Activated CD8-positive, alpha-beta T cell treated with anti-CD3 and anti-CD28 coated beads, Interleukin-2, amount 10 ng/mL, durations not matched to agents 7 days and 5 days (primary cell): ENCODE measurements around the gene ABCA1. TPM values are rescaled to one million over a fixed set of nuclear protein-coding genes. Genes with fewer than 3 reads are reported as not detected.

ENCODE experiments used
- ATAC-seq: fragments of 150-1000 bp; cut with Tn5 transposase; one replicate; pipeline ENCODE4 v1.10.0; 2021; ENCODE audit warnings: moderate library complexity
- CTCF ChIA-PET: fragments of 350-600 bp; sonication (Branson Sonifier 250); formaldehyde crosslinking; loops from one replicate; lab custom pipeline; 2021; ENCODE audit warnings: antibody characterized with exemption; lab: Charles Lee
- POLR2A ChIA-PET: fragments of 350-600 bp; sonication (Branson Sonifier 250); formaldehyde crosslinking; loops from one replicate; lab custom pipeline; 2021; ENCODE audit warnings: antibody characterized with exemption; lab: Charles Lee
- DNase-seq: peaks from one replicate; pipeline ENCODE4 v3.0.0-alpha.2; 2020
- H3K27ac Mint-ChIP-seq: one replicate; pipeline ENCODE4 v1.8.0; 2021; ENCODE audit warnings: mild to moderate bottlenecking, mixed read lengths
- H3K27me3 Mint-ChIP-seq: one replicate; pipeline ENCODE4 v1.8.0; 2021; ENCODE audit warnings: low read depth, mixed read lengths
- H3K36me3 Mint-ChIP-seq: one replicate; pipeline ENCODE4 v1.8.0; 2021; ENCODE audit warnings: low read depth, mixed read lengths
- H3K4me1 Mint-ChIP-seq: one replicate; pipeline ENCODE4 v1.8.0; 2021; ENCODE audit warnings: low read depth, mixed read lengths
- H3K4me3 Mint-ChIP-seq: one replicate; pipeline ENCODE4 v1.8.0; 2021; ENCODE audit warnings: mild to moderate bottlenecking, mixed read lengths
- H3K9me3 Mint-ChIP-seq: one replicate; pipeline ENCODE4 v1.8.0; 2022; ENCODE audit warnings: mixed read lengths; ENCODE audit not compliant: insufficient read depth
- total RNA-seq, 2 experiments: library from RNA; stranded (reverse); gene quantifications; one replicate each; pipeline ENCODE4 v1.2.3, GENCODE V29; 2021

ABCA1 gene
- total RNA-seq, 2 experiments from 2014 or later: 0.03 TPM; not detected in 1

DNA sequence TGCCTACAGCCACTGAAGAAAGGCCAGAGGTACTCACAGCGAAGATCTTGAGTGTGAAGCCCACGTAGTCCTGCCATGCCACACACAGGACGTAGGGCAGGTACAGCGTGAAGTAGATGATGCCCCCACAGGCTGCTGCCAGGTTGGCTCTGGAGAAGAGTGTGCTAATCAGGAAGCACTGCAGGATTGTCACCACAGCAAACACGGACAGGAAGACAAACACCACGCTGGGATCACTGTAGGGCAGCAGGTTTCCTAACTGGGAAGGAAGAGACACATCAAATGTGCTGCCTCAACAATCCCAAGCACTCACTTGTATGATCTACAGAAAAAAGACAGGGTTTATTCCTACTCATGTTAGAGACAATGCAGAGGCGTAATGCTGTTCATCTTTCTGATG lies 101.0 kb downstream of the ABCA1 start:
- ChIA-PET POLR2A (no interaction called here), CTCF (no interaction called here)
- Mint-ChIP-seq H3K27me3 (no peaks in the 10 kb centered on the region), H3K4me3 (no peak overlapping the region), H3K36me3 (no peaks in the 10 kb centered on the region), H3K4me1 (no peaks in the 10 kb centered on the region), H3K27ac (no peak overlapping the region), H3K9me3 (no peaks in the 10 kb centered on the region)
- no peak for DNase-seq
- no peak for ATAC-seq

GRCh38 chr9:104826079-104826775 lies 101.7 kb downstream of the ABCA1 start:
- Mint-ChIP-seq H3K4me1 (no peaks in the 10 kb centered on the region), H3K4me3 (no peak overlapping the region), H3K27ac (no peak overlapping the region), H3K27me3 (no peaks in the 10 kb centered on the region), H3K9me3 (no peaks in the 10 kb centered on the region), H3K36me3 (no peaks in the 10 kb centered on the region)
- ChIA-PET POLR2A (no interaction called here), CTCF (no interaction called here)
- ATAC-seq: no peak
- DNase-seq: no peak

GRCh38 chr9:104820336-104820735 lies 107.6 kb downstream of the ABCA1 start:
- Mint-ChIP-seq H3K27ac (no peak overlapping the region), H3K9me3 (no peaks in the 10 kb centered on the region), H3K36me3 (no peaks in the 10 kb centered on the region), H3K27me3 (no peaks in the 10 kb centered on the region), H3K4me1 (no peaks in the 10 kb centered on the region), H3K4me3 (no peak overlapping the region)
- ChIA-PET CTCF (no interaction called here), POLR2A (no interaction called here)
- DNase-seq (no peak), ATAC-seq (no peak)

- no peaks in the 10 kb centered on the region for H3K9me3 Mint-ChIP-seq
- H3K4me1 Mint-ChIP-seq: no peaks in the 10 kb centered on the region
- CTCF ChIA-PET: no interaction called here
Measured at GRCh38 chr9:104819033-104819432, 108.9 kb downstream of the ABCA1 start.

DNA sequence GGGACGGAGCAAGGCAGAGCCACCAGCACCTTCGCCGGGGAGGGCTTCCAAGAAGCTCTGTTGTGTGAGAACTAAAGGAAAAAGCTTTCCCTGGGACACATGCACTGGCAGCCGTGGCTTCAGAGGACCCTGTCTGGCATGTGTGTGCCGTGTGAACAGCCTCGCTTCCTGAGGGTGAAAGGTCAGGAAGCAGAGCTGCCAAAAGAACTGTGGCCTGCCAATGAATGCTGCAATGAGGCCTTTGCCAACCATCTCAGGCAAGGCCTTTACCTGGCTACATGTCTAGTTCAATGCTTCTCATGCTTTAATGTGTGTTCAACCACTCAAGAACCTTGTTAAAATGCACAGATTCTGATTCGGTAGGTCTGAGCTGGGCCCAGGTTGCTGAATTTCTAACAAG lies 110.5 kb downstream of the ABCA1 start:
- no peak overlapping the region for H3K27ac Mint-ChIP-seq
- no peak overlapping the region for H3K4me3 Mint-ChIP-seq
- H3K27me3 Mint-ChIP-seq: no peaks in the 10 kb centered on the region
- POLR2A ChIA-PET: no interaction called here
- CTCF ChIA-PET: no interaction called here
- H3K9me3 Mint-ChIP-seq: no peaks in the 10 kb centered on the region
- ATAC-seq (no peak), DNase-seq (no peak)
- H3K36me3 Mint-ChIP-seq: no peaks in the 10 kb centered on the region
- H3K4me1 Mint-ChIP-seq: no peaks in the 10 kb centered on the region

More at GRCh38 chr9:104819033-104819432, 108.9 kb downstream of the ABCA1 start:
- Mint-ChIP-seq H3K27me3 (no peaks in the 10 kb centered on the region), H3K4me3 (no peak overlapping the region), H3K27ac (no peak overlapping the region), H3K36me3 (no peaks in the 10 kb centered on the region)
- POLR2A ChIA-PET: no interaction called here
- no peak for ATAC-seq
- DNase-seq: no peak

DNA sequence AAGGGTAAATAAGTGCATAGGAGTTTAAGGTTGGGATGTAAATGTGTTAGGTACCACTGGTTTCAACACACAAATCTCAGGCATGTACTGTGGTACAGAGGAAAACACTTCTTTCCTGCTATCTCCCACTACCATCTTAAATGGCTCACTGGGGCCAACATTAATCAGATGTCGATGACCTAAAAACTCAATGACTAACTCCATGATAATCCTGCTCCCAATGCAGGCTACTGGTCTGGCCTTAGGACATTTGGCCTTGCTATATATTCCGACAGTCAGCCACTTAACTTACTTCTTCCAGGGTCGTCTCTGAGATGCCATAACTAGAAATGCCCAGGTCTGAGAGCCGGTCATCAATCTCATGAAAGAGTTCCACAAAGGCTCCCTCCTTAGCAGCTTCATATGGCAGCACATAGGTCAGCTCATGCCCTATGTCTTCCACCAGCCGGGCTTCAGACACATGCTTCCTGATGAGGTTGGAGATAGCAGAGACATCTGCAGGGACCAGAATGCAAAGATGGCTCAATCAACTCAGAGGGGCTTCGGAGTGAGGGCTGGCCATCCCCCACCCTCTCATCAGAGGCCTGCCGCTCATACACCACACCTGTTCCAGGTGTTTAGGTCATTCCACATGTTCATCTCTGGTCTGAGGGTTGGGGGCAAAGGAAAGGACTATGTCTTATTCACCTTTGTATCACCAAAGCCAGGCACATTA lies 111.9 kb downstream of the ABCA1 start:
- CTCF ChIA-PET: no interaction called here
- ATAC-seq: no peak
- POLR2A ChIA-PET: no interaction called here
- H3K27me3 Mint-ChIP-seq: no peaks in the 10 kb centered on the region
- H3K36me3 Mint-ChIP-seq: no peaks in the 10 kb centered on the region
- no peaks in the 10 kb centered on the region for H3K4me1 Mint-ChIP-seq
- no peak overlapping the region for H3K27ac Mint-ChIP-seq
- no peaks in the 10 kb centered on the region for H3K9me3 Mint-ChIP-seq
- no peak for DNase-seq
- no peak overlapping the region for H3K4me3 Mint-ChIP-seq

DNA sequence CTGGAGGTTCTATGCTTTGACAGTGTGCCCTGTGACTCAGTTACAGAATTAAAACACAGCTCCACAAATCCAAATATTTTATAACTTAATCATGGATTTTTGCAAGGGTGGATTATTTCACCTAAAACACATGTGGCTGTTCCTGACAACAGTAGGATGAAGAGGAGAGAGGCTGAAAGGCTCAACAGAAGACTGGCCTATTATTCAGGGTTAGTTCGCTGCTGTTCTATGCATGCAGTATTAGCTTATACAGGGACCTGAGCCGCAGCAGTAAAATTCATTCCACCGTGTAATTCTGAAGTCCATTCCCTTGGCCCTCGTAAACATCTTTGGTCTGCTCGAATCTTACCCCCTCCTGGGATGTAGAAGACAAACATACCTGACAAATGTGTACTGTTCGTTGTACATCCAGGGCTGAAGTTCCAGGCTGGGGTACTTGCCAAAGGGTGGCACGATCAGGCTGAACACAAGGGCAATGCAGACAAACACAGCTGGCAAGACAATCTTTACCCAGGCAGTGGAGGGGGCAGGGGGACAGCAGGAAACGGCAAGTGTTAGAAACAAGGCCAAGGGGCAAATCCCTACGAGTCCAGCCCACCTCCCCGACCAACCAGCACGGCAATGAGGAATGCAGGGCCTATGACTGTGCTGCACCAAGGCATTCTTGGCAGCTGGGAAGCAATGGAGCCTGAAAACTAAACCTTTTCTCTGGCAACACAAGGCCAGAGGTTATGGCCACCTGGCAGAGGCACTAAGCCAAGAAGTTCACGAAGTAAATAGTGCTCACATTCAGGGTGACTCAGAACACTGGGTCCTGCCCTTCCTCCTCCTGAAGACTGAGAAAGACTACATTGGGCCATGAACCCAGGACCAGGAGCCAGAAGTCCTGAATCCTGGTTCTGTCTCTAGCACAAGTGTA lies 117.3 kb downstream of the ABCA1 start:
- no peak overlapping the region for H3K4me3 Mint-ChIP-seq
- H3K36me3 Mint-ChIP-seq: no peaks in the 10 kb centered on the region
- no peaks in the 10 kb centered on the region for H3K27me3 Mint-ChIP-seq
- H3K4me1 Mint-ChIP-seq: no peaks in the 10 kb centered on the region
- CTCF ChIA-PET: no interaction called here
- H3K9me3 Mint-ChIP-seq: no peaks in the 10 kb centered on the region
- no peak for ATAC-seq
- H3K27ac Mint-ChIP-seq: no peak overlapping the region
- POLR2A ChIA-PET: interaction anchor here (0.8 kb wide), 1 partner anchor 25 kb away, joined by 5 read pairs; no protein-coding TSS in a partner anchor
- no peak for DNase-seq

DNA sequence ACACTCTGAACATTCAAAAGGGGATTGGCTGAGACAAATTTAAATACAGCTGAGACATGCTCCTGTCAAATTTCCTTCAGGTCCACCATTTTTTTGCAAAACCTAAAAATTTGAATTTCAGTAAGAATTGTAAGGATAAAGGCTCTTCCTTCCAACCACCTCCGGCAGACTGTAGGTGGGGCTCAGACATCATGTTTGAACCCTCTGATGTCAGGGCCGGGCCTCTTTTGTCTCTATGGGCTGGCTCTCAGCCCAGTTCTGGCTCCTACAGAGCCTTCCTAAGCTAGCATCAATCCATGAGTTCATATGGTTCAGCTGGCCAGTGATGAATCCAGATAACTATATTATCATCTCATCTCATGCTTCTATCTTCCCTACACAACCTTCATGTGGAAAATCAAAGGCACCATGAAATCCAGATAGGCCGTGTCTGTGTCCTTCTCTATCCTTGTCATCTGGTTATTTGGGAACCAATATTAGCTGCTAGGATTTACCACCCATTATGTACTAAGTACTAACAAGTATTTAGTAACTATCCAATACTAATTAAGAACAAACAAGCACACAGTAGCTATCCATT lies 119.8 kb downstream of the ABCA1 start:
- ChIA-PET CTCF (no interaction called here), POLR2A (no interaction called here)
- ATAC-seq: no peak
- H3K4me1 Mint-ChIP-seq: no peaks in the 10 kb centered on the region
- H3K27me3 Mint-ChIP-seq: no peaks in the 10 kb centered on the region
- no peak overlapping the region for H3K27ac Mint-ChIP-seq
- H3K4me3 Mint-ChIP-seq: no peak overlapping the region
- no peaks in the 10 kb centered on the region for H3K36me3 Mint-ChIP-seq
- no peak for DNase-seq
- H3K9me3 Mint-ChIP-seq: no peaks in the 10 kb centered on the region

DNA sequence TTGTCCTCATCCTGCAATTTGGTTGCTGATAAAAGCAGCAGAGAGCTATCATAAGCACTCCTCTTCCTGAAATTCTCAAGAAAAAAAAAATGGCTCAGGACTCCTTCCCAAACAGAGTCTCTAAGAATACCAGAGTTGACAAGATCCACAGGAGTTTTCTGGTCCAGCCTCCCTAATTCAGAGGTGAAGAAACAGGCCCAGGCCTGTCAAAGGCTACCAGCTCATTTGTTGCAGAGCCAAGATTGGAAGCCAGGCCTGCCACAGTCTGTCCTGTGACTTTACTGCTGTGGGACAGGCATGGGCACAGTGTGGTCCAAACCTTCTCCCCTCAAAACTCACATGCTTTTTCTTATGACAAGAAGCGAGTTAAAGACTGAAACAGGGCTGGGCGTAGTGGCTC lies 122.5 kb downstream of the ABCA1 start:
- H3K4me1 Mint-ChIP-seq: no peaks in the 10 kb centered on the region
- H3K9me3 Mint-ChIP-seq: no peaks in the 10 kb centered on the region
- POLR2A ChIA-PET: no interaction called here
- no peaks in the 10 kb centered on the region for H3K36me3 Mint-ChIP-seq
- no peak overlapping the region for H3K27ac Mint-ChIP-seq
- DNase-seq (no peak), ATAC-seq (no peak)
- H3K27me3 Mint-ChIP-seq: no peaks in the 10 kb centered on the region
- CTCF ChIA-PET: no interaction called here
- H3K4me3 Mint-ChIP-seq: no peak overlapping the region

GRCh38 chr9:104802906-104803305 lies 125.0 kb downstream of the ABCA1 start:
- H3K4me3 Mint-ChIP-seq: no peak overlapping the region
- H3K36me3 Mint-ChIP-seq: no peaks in the 10 kb centered on the region
- H3K9me3 Mint-ChIP-seq: no peaks in the 10 kb centered on the region
- H3K27me3 Mint-ChIP-seq: no peaks in the 10 kb centered on the region
- no peak overlapping the region for H3K27ac Mint-ChIP-seq
- CTCF ChIA-PET: no interaction called here
- no peaks in the 10 kb centered on the region for H3K4me1 Mint-ChIP-seq
- no peak for DNase-seq
- no peak for ATAC-seq
- POLR2A ChIA-PET: no interaction called here

DNA sequence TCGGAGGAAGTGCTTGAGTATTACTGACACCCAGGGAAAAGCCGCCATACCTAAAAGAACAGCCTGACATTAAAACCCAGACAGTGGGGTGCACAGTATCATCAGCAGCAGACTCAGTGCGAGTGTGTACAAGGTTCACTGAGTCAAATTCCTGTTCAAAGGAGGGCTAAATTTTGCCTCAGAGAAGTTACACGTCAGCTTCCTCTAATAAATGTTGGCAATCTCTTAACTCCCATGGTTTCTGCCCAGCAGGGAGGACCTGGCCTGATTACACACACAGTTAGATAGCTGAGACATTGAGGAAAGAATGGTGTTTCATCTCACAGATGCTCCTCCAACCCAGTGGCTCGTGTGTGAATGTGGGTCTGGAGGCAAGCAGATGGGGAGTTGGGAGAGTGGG lies 125.8 kb downstream of the ABCA1 start:
- ChIA-PET POLR2A (no interaction called here), CTCF (no interaction called here)
- ATAC-seq: no peak
- no peak overlapping the region for H3K4me3 Mint-ChIP-seq
- H3K36me3 Mint-ChIP-seq: no peaks in the 10 kb centered on the region
- no peaks in the 10 kb centered on the region for H3K4me1 Mint-ChIP-seq
- no peaks in the 10 kb centered on the region for H3K9me3 Mint-ChIP-seq
- no peaks in the 10 kb centered on the region for H3K27me3 Mint-ChIP-seq
- H3K27ac Mint-ChIP-seq: no peak overlapping the region
- DNase-seq: no peak
